Spleen (tissue), 7 donors: ENCODE data around the gene SPDL1.

Experiments used
- POLR2A ChIP-seq, 3 donors: fragments of 450-650 bp; IDR thresholded peaks; one replicate each; pipeline ENCODE4 v1.5.1; 2017; ENCODE audit warnings: antibody characterized with exemption in 3 of 3, mild to moderate bottlenecking in 1 of 3
- TF ChIP-seq, protein P1 (sequence below), 11 experiments: fragments of 200-600 bp in 7 of 11; fragments of 450-650 bp in 4 of 11; sonication (generic) in 4 of 11; IDR thresholded peaks in 8 of 11; conservative IDR thresholded peaks in 3 of 11; 1 replicate in 7 of 11; 2 replicates in 4 of 11; pipeline versions ENCODE4 v1.4.0 to v1.8.0; 2016 to 2021; ENCODE audit warnings: antibody characterized with exemption in 11 of 11, inconsistent platforms in 4 of 11, mild to moderate bottlenecking in 1 of 11
- donor health status: DM: no; HTN: no; CAD: no; lungs with moderate emphysema.
- donor health status: DM: no; HTN: no; CAD: no.
- donor health status: DM: no; HTN: no; CAD: no.

DNA sequence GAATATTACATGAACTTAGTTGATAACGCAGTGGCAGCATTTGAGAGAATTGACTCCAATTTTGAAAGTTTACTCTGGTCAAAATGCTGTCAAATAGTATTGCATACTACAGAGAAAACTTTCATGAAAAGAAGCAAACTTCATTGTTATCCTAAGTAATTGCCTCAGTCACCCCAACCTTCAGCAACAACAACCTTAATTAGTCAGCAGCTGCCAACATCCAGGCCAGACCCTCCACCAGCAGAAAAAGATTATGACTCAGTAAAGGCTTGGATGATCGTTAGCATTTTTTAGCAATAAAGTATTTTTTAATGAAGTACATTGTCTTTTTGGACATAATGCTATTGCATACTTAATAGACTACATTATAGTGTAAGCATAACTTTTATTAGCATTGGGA, 40.8 kb upstream of the SPDL1 start:
- TF ChIP-seq, protein P1, sequence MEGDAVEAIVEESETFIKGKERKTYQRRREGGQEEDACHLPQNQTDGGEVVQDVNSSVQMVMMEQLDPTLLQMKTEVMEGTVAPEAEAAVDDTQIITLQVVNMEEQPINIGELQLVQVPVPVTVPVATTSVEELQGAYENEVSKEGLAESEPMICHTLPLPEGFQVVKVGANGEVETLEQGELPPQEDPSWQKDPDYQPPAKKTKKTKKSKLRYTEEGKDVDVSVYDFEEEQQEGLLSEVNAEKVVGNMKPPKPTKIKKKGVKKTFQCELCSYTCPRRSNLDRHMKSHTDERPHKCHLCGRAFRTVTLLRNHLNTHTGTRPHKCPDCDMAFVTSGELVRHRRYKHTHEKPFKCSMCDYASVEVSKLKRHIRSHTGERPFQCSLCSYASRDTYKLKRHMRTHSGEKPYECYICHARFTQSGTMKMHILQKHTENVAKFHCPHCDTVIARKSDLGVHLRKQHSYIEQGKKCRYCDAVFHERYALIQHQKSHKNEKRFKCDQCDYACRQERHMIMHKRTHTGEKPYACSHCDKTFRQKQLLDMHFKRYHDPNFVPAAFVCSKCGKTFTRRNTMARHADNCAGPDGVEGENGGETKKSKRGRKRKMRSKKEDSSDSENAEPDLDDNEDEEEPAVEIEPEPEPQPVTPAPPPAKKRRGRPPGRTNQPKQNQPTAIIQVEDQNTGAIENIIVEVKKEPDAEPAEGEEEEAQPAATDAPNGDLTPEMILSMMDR (IDR thresholded peaks at IDR 0.05 in 8 of 11, conservative IDR thresholded peaks at IDR 0.05 in 3 of 11), result no peak
- TF ChIP-seq POLR2A (IDR thresholded peaks at IDR 0.05), result no peak
